Effector memory CD8-positive, alpha-beta T cell (primary cell): ENCODE measurements around the gene IL1RAPL1.

ENCODE experiments used
- ATAC-seq: fragments of 150-1000 bp; cut with Tn5 transposase; replicated peaks from 2 replicates; pipeline ENCODE4 v1.10.0; 2021; ENCODE audit warnings: mild to moderate bottlenecking, moderate library complexity
- DNase-seq, 3 experiments: peaks; one replicate each; pipeline ENCODE4 v3.0.0; 2021
- H3K27ac Mint-ChIP-seq, 2 donors: one replicate each; pipeline ENCODE4 v1.8.0; 2022; ENCODE audit warnings: mild to moderate bottlenecking in 2 of 2, mixed read lengths in 2 of 2, moderate library complexity in 2 of 2
- H3K27me3 Mint-ChIP-seq, 2 donors: one replicate each; pipeline ENCODE4 v1.8.0; 2022; ENCODE audit warnings: mixed read lengths in 2 of 2
- H3K36me3 Mint-ChIP-seq: one replicate; pipeline ENCODE4 v1.8.0; 2022; ENCODE audit warnings: mild to moderate bottlenecking, moderate library complexity, mixed read lengths; ENCODE audit not compliant: insufficient read depth
- H3K4me1 Mint-ChIP-seq, 2 donors: one replicate each; pipeline ENCODE4 v1.8.0; 2022; ENCODE audit warnings: low read depth in 2 of 2, mixed read lengths in 2 of 2
- H3K4me3 Mint-ChIP-seq, 2 donors: one replicate each; pipeline ENCODE4 v1.8.0; 2022; ENCODE audit warnings: mild to moderate bottlenecking in 2 of 2, mixed read lengths in 2 of 2, moderate library complexity in 2 of 2
- H3K9me3 Mint-ChIP-seq, 2 donors: one replicate each; pipeline ENCODE4 v1.8.0; 2022; ENCODE audit warnings: mixed read lengths in 2 of 2

IL1RAPL1 gene

DNA sequence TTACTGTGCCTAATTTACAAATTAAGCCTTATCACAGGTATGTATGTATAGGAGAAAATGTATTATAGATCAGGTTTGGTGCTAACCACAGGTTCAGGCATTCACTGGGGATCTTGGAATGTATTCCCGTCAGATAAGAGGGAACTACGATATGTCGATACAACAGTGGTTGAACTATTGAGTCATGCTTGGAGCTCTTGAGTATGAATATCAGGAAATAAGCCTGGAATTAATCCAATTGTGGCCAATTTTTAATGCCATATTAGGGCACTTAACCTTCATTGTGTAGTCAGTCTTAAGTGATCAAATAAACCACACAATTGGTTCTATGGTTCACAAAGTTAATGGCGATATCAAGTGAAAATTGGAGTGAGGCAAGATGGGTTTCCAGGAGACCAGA is 556.5 kb downstream of the IL1RAPL1 start:
- Mint-ChIP-seq H3K27ac (no peak overlapping the region), H3K4me3 (no peak overlapping the region), H3K27me3 (no peaks in the 10 kb centered on the region), H3K4me1 (no peaks in the 10 kb centered on the region), H3K36me3 (no peaks in the 10 kb centered on the region), H3K9me3 (peaks cover 8 to 12% of the 10 kb centered on the region in 2 donors)
- ATAC-seq (no peak), DNase-seq (no peak)

GRCh38 chrX:29145316-29145715 is 558.1 kb downstream of the IL1RAPL1 start:
- Mint-ChIP-seq H3K27me3 (no peaks in the 10 kb centered on the region), H3K27ac (no peak overlapping the region), H3K4me3 (no peak overlapping the region), H3K9me3 (peaks cover 8 to 12% of the 10 kb centered on the region in 2 donors), H3K4me1 (no peaks in the 10 kb centered on the region), H3K36me3 (no peaks in the 10 kb centered on the region)
- DNase-seq: no peak
- no peak for ATAC-seq

GRCh38 chrX:29148511-29148910 is 561.3 kb downstream of the IL1RAPL1 start:
- no peaks in the 10 kb centered on the region for H3K4me1 Mint-ChIP-seq
- no peak for ATAC-seq
- H3K4me3 Mint-ChIP-seq: no peak overlapping the region
- no peak overlapping the region for H3K27ac Mint-ChIP-seq
- H3K27me3 Mint-ChIP-seq: no peaks in the 10 kb centered on the region
- DNase-seq: no peak
- no peaks in the 10 kb centered on the region for H3K36me3 Mint-ChIP-seq
- H3K9me3 Mint-ChIP-seq: peaks cover 8 to 12% of the 10 kb centered on the region in 2 donors

DNA sequence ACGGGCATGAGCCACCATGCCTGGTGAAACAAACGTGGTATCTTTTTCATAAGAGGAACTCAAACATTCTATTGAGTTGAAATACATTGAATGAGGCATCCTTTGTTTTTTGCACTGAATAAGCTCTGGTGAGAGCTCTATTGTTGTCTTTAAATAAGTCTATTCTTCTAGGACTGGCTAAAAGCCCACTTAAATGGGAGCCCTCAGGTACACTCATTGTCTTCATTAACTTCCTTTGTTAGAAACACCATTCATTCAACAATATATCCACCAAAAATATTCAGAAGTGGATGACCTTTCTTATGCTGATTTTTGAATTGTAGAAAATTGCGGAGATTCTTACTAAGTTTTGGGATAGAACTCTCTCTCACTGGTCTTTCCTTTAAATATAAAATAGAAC is 568.0 kb downstream of the IL1RAPL1 start:
- no peak overlapping the region for H3K27ac Mint-ChIP-seq
- no peaks in the 10 kb centered on the region for H3K4me1 Mint-ChIP-seq
- no peaks in the 10 kb centered on the region for H3K36me3 Mint-ChIP-seq
- H3K4me3 Mint-ChIP-seq: no peak overlapping the region
- ATAC-seq: no peak
- no peak for DNase-seq
- no peaks in the 10 kb centered on the region for H3K9me3 Mint-ChIP-seq
- H3K27me3 Mint-ChIP-seq: no peaks in the 10 kb centered on the region

- no peak overlapping the region for H3K27ac Mint-ChIP-seq
- H3K9me3 Mint-ChIP-seq: no peaks in the 10 kb centered on the region
- DNase-seq (no peak), ATAC-seq (no peak)
- H3K27me3 Mint-ChIP-seq: no peaks in the 10 kb centered on the region
- H3K36me3 Mint-ChIP-seq: no peaks in the 10 kb centered on the region
- H3K4me1 Mint-ChIP-seq: no peaks in the 10 kb centered on the region
- no peak overlapping the region for H3K4me3 Mint-ChIP-seq
These were observed 585.6 kb downstream of the IL1RAPL1 start for GRCh38 chrX:29172880-29173279.

- no peak for ATAC-seq
- Mint-ChIP-seq H3K27me3 (no peaks in the 10 kb centered on the region), H3K27ac (no peak overlapping the region), H3K36me3 (no peaks in the 10 kb centered on the region), H3K9me3 (peaks cover 0 to 2% of the 10 kb centered on the region in 2 donors), H3K4me1 (no peaks in the 10 kb centered on the region), H3K4me3 (no peak overlapping the region)
- DNase-seq: no peak
These were observed 600.0 kb downstream of the IL1RAPL1 start for GRCh38 chrX:29187264-29187663.

DNA sequence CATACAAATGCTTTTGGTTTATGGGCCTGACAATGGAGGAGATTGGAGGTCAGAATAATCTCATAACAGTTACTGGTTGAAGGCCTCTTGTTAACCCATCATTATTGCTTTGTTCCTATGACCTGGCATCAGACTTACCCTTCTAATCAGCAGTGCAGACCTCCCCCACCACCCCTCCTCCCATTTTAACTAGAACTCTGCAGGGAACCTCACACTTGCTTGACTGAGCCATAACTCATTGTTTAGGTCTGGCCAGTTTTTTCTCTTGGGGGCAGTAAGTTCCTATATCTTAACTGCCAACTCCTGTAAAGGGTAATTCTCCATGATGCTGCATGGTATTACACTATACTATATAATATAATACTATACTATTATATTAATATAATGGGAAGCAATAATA is 609.3 kb downstream of the IL1RAPL1 start:
- Mint-ChIP-seq H3K36me3 (no peaks in the 10 kb centered on the region), H3K27me3 (no peaks in the 10 kb centered on the region), H3K27ac (no peak overlapping the region), H3K9me3 (no peaks in the 10 kb centered on the region), H3K4me1 (no peaks in the 10 kb centered on the region), H3K4me3 (no peak overlapping the region)
- no peak for DNase-seq
- ATAC-seq: no peak

DNA sequence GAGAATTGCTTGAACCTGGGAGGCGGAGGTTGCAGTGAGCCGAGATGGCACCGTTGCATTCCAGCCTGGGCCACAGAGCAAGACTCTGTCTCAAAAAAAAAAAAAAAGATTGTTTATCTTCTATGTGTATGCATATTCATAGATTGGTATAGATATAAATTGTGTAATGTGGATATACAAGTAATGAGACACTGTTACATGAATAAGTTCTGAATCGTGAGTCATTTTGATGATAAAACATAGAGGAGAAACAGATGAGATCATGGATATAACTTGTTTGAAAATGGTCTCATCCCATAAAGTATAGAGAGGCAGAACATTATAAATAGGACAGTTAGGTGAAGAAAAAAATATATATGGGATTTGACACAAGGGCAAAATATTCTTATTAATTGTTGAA is 628.0 kb downstream of the IL1RAPL1 start:
- no peak overlapping the region for H3K27ac Mint-ChIP-seq
- DNase-seq (no peak), ATAC-seq (no peak)
- no peaks in the 10 kb centered on the region for H3K36me3 Mint-ChIP-seq
- H3K4me1 Mint-ChIP-seq: no peaks in the 10 kb centered on the region
- H3K27me3 Mint-ChIP-seq: no peaks in the 10 kb centered on the region
- peaks cover 0 to 2% of the 10 kb centered on the region in 2 donors for H3K9me3 Mint-ChIP-seq
- no peak overlapping the region for H3K4me3 Mint-ChIP-seq

- H3K4me1 Mint-ChIP-seq: no peaks in the 10 kb centered on the region
- no peaks in the 10 kb centered on the region for H3K36me3 Mint-ChIP-seq
- DNase-seq: no peak
These were observed 638.4 kb downstream of the IL1RAPL1 start for GRCh38 chrX:29225670-29226069.

DNA sequence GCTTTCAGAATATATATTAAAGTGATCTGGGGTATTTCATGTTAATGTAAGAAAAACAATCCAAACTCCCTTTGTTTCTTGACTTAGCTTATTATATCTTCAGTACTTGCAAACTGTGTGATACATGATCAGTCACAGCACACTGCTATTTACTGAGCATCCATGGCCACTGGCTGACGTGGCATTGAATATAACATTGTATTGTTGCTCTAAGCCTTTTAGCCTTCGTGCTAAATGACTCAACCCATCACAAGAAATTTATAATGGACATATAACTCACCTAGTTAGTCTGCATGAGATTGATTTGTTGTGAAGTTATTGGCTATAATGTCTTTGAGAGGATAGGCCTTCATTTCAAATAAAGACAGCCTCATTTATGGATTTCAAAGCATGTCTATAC is 642.6 kb downstream of the IL1RAPL1 start:
- ATAC-seq (no peak), DNase-seq (no peak)
- Mint-ChIP-seq H3K36me3 (no peaks in the 10 kb centered on the region), H3K4me1 (no peaks in the 10 kb centered on the region), H3K9me3 (no peaks in the 10 kb centered on the region), H3K27me3 (no peaks in the 10 kb centered on the region), H3K27ac (no peak overlapping the region), H3K4me3 (no peak overlapping the region)

More at GRCh38 chrX:29225670-29226069, 638.4 kb downstream of the IL1RAPL1 start:
- no peak for ATAC-seq
- Mint-ChIP-seq H3K4me3 (no peak overlapping the region), H3K9me3 (peaks cover 0 to 2% of the 10 kb centered on the region in 2 donors), H3K27me3 (no peaks in the 10 kb centered on the region), H3K27ac (no peak overlapping the region)

GRCh38 chrX:29231800-29232199 is 644.6 kb downstream of the IL1RAPL1 start:
- H3K27ac Mint-ChIP-seq: no peak overlapping the region
- H3K4me3 Mint-ChIP-seq: no peak overlapping the region
- ATAC-seq: no peak
- no peaks in the 10 kb centered on the region for H3K27me3 Mint-ChIP-seq
- H3K36me3 Mint-ChIP-seq: no peaks in the 10 kb centered on the region
- no peak for DNase-seq
- no peaks in the 10 kb centered on the region for H3K9me3 Mint-ChIP-seq
- H3K4me1 Mint-ChIP-seq: no peaks in the 10 kb centered on the region

GRCh38 chrX:29233592-29234183 is 646.4 kb downstream of the IL1RAPL1 start:
- Mint-ChIP-seq H3K27ac (no peak overlapping the region), H3K27me3 (no peaks in the 10 kb centered on the region), H3K4me1 (no peaks in the 10 kb centered on the region), H3K4me3 (no peak overlapping the region), H3K36me3 (no peaks in the 10 kb centered on the region), H3K9me3 (no peaks in the 10 kb centered on the region)
- ATAC-seq (no peak), DNase-seq (no peak)

DNA sequence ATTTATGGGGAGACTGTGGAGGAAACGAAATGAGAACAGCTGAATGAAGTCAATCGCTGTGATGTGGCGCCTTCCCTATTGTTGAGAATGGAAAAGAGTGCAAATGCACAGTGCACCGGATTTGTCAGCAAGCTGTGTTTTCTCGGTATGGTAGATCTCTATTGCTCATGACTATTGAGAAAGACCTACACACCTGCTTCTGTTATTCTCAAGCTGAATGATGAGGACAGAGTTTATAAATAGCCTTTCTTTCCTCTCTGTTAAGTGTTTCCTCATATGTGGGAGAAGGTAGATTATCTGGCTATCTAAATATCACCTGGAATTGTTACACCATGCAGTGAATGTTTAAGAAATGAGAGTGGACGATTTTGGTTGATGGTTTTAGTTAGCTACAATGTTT is 650.7 kb downstream of the IL1RAPL1 start:
- H3K4me1 Mint-ChIP-seq: no peaks in the 10 kb centered on the region
- DNase-seq (no peak), ATAC-seq (no peak)
- H3K36me3 Mint-ChIP-seq: no peaks in the 10 kb centered on the region
- H3K27me3 Mint-ChIP-seq: no peaks in the 10 kb centered on the region
- no peak overlapping the region for H3K4me3 Mint-ChIP-seq
- no peak overlapping the region for H3K27ac Mint-ChIP-seq
- no peaks in the 10 kb centered on the region for H3K9me3 Mint-ChIP-seq

- no peaks in the 10 kb centered on the region for H3K36me3 Mint-ChIP-seq
- H3K4me1 Mint-ChIP-seq: no peaks in the 10 kb centered on the region
- no peak for ATAC-seq
- no peak for DNase-seq
- H3K27ac Mint-ChIP-seq: no peak overlapping the region
- H3K9me3 Mint-ChIP-seq: peaks cover 0 to 2% of the 10 kb centered on the region in 2 donors
- no peaks in the 10 kb centered on the region for H3K27me3 Mint-ChIP-seq
- no peak overlapping the region for H3K4me3 Mint-ChIP-seq
These were observed 654.6 kb downstream of the IL1RAPL1 start for GRCh38 chrX:29241809-29242208.

- no peak for ATAC-seq
- H3K36me3 Mint-ChIP-seq: no peaks in the 10 kb centered on the region
- no peak overlapping the region for H3K4me3 Mint-ChIP-seq
- H3K4me1 Mint-ChIP-seq: no peaks in the 10 kb centered on the region
- peaks cover 0 to 4% of the 10 kb centered on the region in 2 donors for H3K9me3 Mint-ChIP-seq
- no peaks in the 10 kb centered on the region for H3K27me3 Mint-ChIP-seq
- no peak overlapping the region for H3K27ac Mint-ChIP-seq
- no peak for DNase-seq
These were observed 655.6 kb downstream of the IL1RAPL1 start for GRCh38 chrX:29242856-29243255.
